Right kidney (tissue), 1 donor: ENCODE measurements around the gene DNM1.
A peak's percentile ranks its signal among the peaks of the same experiment; 100 is the strongest.
"Not testable (repeated sequence)": the region's sequence is repeated elsewhere in the genome, so short reads cannot be mapped to it uniquely, and the experiment has no call there.

ENCODE experiments used
- DNase-seq: peaks from one replicate; pipeline ENCODE4 v3.0.0-alpha.2; 2016

DNM1 gene

DNA sequence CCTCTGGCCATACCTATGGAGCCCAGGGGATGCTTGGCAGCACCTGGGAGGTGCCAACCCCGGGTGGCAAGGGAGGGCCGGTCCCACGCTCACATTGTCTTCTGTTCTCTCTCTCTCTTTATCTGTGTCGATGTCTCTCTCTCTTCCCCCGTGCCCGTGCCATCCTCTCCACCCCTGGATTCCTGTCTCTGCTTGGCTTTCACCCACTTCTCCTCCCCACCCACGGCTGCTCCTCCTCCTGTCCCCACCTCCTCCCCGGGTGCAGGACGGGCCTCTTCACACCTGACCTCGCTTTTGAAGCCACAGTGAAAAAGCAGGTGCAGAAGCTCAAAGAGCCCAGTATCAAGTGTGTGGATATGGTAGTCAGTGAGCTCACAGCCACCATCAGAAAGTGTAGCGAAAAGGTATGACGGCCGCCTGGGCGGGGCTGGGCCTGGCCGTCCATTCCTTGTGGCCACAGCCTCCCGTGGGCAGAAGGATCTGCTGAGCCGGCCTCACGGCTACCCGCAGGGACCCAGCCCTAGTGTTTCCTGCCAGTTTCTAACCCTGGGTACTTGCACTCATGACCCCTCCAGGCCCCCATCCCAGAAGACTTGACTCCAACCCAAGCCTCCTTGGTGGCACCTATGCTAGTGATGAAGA, 22.7 kb downstream of the DNM1 start:
- peak; percentile 0 for DNase-seq

DNA sequence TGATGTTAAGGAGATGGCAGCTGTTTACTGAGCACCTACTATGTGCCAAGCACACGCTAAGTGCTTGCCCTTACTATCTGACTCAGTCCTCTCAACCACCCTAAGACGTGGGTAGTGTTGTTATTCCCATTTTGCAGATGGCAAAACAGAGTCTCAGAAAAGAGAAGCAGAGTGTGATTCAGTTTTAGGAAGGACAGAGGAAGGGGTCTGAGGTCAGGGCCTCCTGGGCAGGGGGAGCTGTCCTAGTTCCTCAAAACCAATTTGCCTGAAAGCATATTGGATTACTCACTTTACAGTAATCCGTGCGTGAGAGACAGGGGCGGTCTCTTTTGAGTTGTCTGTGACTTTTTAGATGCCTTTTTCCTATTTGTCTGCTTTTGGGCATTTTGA, 23.2 kb downstream of the DNM1 start:
- DNase-seq, result no peak

DNA sequence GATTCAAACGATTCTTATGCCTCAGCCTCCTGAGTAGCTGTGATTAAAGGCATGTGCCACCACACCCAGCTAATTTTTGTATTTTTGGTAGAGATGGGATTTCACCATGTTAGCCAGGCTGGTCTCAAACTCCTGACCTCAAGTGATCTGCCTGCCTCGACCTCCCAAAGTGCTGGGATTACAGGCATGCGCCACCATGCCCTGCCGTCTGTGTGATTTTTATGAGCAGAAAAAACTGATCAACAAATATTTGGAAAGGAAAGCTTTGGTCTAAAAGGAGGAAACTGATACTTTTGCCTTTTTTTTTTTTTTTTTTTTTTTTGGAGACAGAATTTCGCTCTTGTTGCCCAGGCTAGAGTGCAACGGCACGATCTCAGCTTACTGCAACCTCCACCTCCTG, 27.7 kb downstream of the DNM1 start:
- DNase-seq, result not testable (repeated sequence)

DNA sequence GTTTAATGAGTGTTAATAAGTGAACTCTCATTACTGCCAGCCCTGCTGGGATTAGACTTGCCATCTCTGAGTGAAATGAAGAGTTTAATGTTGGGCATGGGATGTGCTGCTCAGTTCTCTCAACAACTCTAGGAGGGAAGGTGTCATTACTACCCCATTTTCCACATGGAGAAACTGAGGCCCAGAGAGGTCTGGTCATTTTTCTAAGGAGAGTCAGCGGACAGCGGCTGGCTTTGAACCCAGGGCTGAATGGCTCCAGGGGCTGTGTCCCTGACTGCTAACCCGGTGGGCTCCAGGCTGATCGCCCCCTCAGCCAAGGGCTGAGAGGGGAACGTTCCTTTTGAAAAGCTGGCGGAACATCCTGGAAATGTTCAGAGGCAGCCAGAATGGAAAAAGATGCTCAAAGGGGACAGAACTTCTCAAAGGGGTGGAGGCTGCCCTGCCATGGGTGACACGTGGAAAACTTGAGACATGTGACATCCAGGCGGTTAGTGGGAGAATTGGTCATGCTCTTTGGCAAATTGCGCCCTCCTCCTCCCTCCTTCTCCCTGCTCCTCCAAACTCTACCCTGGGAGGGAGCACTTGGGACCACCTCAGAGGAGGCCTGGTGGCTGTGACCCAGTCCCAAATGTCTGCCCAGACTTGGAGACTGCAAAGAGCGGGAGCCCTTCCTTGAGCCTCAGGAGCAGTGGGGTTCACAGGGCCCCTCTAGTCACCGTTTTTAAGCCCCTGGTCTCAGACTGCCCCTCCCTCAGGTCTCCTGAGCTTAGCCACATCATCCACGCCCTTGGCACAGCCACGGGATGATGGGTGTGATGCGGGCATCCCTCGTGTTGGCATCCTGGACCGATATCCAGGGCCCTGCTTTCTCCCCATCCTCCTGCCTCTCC, 28.7 kb downstream of the DNM1 start:
- no peak for DNase-seq

DNA sequence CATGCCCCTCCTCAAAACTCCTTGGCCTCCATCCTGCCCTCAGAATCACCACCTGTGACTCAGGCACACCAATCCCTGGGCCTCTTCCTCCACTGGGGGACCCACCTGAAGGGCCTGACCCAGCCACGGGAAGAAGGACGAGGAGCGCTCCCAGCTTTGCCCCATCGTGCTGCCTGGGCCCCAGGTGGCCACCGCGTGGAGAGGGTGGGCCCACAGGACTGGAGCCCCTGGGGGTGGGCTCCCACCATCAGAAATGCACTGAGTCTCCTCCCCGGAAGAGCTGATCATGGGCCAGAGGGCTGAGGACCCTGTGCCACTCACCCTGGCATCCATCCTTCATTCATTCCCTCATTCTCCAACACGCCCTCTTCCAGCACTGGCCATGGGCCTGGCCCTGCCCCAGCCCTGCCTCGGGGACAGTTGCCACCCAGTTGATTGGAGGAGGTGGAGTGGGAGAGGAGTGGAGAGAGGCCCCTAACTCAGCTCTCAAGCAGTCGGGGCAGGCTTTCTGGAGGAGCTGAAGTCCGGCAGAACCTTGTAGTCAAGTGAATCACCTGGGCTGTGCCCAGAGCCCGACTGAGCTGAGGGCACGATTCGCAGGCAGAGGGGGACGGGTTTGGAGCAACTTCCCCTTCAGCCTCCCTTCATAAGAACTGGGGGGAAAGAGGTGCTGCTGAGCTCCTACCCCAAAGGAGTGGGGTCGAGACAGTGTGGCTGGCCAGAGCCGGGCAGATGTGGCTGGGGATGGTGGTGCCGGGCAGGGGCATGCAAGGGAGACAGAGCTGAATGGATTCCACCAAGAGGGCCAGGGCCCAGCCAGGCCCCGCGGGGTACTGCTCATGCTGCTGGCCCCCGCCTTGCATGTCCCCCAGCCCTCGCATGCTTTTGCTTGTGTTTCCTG, 29.6 kb downstream of the DNM1 start:
- DNase-seq, result peak; percentile 1

DNA sequence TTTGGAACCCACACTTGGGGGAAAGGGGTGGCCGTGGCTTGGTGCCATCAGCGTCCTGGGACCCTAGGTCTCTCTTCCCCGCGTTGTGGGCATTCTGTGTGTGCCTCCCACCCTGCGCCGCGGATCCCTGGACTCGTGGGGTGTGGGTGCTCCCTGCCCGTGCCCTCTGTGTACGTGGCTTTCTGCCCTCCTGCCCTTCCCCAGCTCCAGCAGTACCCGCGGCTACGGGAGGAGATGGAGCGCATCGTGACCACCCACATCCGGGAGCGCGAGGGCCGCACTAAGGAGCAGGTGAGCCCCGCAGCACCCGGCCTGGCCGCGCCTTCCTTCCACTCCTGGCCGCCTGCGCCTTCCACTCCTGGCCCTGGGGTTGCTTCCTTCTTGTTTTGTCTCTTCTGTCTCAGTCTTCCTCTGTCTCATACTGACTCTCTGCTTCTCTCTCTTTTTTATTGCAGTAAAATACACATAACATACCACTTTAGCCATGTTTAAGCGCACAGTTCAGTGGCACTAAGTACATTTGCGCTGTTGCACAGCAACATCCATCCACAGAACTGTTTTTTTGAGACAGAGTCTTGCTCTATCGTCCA, 30.7 kb downstream of the DNM1 start:
- no peak for DNase-seq

DNA sequence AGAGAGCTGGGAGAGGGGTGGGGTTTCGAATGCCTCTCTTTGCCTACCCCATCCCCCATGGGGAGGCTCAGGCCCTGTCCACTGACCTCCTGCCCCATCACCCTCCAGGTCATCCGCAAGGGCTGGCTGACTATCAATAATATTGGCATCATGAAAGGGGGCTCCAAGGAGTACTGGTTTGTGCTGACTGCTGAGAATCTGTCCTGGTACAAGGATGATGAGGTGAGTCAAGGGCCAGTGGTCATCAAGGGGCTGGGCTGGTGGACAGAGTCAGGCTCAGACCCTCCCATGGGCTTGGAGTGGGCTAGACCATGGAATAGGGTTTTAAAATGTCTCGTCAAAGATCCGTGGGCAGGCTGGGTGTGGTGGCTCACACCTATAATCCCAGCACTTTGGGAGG, 38.9 kb downstream of the DNM1 start:
- no peak for DNase-seq

DNA sequence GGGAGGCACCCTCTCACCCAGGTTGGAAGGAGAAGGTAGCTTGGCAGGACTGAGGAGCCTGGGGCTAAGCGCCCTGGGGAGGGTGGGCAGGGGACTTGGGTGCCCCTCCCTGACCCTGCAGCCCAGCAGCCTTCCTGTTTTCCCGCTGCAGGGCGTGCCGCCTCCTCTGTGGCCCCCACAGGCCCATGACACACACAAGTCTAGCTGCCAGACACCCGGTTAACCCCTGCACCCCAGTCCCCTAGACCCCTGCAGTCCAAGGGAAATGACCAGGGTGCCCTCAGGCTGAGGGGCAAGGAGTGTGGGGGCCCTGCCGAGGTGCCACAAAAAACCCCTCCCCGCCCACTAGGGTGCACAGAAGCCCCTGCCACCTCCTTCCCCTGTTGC, 39.6 kb downstream of the DNM1 start:
- DNase-seq, result no peak

DNA sequence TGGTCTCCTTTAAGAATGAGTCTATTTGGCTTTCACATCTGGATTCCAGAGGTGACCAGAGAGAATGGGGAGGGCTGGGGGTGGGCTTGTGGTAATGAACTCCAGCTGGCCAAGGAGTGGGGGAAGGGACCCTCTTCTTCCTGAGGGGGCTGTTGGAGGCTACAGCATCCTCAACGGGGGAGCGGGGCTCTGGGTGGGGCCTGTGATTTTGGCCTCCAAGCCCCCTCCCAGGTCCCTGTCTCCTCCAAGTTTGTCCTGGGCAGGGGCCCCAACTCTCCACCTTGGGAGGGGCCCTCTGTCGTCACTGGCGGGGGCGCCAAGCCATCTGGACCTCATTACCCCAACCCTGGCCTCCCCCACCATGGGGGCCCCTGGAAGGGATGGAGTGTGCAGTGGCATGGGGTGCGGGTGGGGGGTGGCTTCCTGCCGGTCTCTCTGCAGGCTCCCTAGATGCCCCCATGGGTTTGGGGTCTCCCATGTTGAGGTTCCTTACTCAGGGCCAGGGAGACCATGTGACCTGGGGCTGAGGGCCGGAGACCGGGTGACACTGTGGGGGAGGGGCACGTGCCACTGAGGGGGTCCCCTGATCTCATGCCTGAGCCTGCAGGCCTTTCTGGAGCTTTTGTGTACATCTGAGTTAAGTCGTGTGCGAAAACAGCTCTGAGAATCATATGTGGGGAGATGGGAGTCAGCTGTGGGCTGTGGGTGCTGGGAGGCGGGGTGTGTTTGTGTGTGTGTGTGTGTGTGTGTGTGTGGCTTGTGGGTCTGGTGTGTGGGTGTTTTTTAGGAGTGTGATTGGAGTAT, 40.2 kb downstream of the DNM1 start:
- DNase-seq, result peak; percentile 41

DNA sequence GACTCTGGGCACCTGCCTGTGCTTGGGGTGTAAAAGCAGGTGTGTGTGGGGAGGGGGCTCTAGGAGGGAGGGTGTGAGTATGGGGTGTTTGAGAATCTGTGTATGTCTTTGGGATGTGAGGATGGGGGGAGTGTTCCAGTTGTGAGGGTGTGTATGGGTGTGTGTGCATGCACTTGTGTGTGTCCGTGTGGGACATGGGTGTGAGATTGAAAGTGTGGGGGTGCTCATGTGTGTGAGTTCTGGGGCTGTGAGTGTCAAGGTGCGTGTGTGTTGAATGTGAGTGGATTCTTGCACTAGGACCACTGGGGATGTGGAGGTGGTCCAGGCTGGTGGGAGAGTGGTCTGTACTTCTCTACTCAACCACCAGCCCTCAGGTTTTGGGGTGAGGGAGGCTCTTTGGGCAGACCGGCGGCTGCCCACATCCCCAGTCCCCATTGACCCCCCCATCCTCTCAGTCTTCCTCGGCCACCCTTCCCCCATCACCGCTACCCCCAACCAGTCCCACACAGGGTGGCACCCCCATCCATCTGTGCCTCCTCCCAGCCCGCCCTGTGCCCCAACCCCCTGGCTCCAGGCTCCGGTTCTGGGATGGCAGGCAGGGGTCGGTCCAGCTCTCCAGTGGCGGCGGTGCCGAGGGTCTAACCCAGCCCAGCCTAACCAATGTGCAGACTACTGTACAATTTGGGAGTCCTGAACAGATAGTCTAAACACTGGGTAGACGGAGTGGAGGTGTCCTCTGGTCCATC, 41.1 kb downstream of the DNM1 start:
- peak; percentile 28 for DNase-seq

DNA sequence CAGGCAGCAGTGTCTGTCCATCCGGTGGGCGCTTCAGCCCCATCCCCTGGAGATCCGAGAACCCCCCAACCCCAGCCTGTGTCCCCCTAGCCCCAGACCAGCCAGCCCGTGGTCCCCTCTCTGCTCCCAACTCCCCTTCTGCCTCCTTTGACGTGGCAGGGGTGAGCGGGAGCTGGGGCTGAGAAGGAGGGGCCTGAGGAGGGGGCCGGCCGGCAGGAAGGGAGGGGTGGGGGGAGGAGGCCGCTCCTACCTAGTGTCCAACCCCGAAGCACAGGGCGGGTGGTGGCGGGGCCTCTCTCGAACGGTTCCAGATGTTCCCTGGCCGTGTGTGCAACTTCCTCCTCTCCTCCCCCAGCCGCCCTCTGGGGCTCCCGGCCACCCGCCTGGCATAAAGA, 41.7 kb downstream of the DNM1 start:
- no peak for DNase-seq

DNA sequence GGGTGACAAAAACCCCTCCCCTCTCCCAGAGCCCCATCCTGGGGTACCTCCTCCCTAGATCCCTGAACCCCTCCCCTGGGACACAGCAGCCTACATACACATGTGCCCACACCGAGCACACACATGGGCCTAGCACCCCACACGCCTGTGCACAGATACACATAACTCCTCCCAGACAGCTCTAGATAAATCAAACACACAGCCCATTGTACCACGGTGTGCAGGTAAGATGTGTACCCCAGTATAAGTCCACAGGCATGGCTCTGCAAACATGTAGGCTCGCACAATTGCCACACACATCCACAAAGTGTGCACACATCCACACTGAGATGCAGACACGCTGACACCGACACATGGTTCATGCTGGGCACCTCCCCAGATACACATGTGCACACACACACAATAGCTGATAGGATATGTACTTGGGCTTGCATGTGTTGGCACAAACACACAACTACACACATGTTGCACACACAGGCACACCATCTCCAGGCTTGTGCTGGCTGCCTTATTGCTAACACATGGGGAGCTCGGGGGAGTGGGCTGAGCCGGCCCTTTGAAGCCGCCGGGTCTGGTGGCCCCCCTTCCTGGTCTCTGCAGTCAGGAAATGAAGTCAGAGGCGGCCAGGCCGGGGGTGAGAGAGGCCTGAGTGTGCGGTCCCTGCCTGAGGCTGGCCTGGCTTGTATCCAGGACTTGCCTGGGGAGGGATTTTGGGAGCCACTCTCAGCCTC, 42.4 kb downstream of the DNM1 start:
- peak; percentile 75 for DNase-seq

DNA sequence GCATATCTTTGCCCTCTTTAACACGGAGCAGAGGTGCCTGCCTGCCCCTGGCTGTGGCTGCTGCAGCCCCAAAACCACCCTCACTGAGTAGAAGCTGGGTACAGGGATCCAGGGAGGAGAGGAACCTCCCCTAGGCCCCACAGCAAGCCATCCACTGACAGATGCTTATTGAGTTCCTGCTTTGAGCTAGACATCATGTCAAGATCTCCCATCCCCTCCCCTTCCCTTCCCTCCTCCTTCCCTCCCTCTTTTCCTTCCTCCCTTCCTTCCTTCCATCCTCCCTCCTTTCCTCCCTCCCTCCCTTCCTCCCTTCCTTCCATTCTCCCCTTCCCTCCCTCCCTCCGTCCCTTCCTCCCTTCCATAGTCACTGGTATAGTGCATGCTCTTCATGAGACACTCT, 43.3 kb downstream of the DNM1 start:
- peak; percentile 35 for DNase-seq

DNA sequence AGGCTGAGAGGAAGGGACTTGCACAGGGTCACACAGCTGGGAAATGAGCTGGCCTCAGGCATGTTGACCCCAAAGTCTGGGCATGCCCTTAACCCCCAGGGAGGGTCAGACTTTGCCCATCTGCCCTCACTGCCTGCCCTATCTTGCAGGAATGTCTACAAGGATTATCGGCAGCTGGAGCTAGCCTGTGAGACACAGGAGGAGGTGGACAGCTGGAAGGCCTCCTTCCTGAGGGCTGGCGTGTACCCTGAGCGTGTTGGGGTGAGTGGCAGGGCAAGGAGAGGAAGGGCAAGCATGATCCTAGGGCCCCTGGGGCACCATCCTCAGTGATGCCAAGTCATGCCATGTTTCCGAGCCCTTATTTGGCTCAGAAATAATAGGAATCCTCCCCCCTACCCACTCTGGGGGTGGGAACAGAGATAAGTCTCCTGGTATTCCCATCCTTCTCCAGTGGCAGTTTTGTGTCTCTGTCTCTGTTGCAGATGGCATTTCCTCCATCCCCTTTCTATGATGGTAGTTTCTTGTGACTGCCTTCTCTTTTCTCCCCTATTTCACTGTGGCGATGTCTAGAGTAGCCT, 44.1 kb downstream of the DNM1 start:
- no peak for DNase-seq

DNA sequence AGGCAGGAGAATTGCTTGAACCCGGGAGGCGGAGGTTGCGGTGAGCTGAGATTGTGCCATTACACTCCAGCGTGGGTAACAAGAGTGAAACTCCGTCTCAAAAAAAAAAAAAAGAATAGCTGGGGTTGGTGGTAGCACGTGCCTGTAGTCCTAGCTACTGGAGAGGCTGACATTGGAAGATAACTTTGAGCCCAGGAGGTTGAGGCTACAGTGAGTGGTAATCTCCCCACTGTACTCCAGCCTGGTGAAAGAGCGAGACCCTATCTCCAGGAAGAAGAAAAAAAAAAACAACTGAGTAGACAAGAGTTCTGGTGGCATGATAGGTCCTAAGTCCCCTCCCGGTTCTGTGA, 46.4 kb downstream of the DNM1 start:
- no peak for DNase-seq

DNA sequence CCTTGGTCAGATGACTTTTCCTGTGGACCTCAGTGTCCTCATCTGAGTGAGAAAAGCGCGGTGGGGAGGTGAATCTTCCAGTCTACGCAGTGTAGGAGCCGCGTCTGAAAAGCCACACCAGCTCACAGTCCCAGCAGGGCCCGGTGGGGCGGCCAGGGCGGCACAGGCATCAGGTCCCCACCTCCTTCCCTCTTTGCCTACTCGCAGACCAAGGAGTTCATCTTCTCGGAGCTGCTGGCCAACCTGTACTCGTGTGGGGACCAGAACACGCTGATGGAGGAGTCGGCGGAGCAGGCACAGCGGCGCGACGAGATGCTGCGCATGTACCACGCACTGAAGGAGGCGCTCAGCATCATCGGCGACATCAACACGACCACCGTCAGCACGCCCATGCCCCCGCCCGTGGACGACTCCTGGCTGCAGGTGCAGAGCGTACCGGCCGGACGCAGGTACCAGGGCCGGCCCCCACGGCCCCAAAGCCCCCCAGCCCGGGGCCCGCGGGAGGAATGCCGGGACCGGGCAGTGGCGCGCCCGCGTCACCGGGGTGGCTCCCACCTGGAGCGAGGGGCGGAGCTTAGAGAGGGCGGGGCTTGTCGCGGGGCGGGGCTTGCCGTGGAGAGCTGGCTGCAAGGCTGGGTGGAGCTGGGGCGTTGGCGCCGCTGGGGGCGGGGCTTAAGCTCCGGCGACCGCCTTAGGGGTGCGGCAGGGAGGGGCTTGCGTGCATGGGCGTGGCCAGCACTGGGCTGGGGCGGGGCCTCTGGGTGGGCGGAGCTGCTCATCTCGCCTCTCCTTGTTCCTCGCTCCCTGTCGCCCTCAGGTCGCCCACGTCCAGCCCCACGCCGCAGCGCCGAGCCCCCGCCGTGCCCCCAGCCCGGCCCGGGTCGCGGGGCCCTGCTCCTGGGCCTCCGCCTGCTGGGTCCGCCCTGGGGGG, 47.0 kb downstream of the DNM1 start:
- peak; percentile 75 for DNase-seq

DNA sequence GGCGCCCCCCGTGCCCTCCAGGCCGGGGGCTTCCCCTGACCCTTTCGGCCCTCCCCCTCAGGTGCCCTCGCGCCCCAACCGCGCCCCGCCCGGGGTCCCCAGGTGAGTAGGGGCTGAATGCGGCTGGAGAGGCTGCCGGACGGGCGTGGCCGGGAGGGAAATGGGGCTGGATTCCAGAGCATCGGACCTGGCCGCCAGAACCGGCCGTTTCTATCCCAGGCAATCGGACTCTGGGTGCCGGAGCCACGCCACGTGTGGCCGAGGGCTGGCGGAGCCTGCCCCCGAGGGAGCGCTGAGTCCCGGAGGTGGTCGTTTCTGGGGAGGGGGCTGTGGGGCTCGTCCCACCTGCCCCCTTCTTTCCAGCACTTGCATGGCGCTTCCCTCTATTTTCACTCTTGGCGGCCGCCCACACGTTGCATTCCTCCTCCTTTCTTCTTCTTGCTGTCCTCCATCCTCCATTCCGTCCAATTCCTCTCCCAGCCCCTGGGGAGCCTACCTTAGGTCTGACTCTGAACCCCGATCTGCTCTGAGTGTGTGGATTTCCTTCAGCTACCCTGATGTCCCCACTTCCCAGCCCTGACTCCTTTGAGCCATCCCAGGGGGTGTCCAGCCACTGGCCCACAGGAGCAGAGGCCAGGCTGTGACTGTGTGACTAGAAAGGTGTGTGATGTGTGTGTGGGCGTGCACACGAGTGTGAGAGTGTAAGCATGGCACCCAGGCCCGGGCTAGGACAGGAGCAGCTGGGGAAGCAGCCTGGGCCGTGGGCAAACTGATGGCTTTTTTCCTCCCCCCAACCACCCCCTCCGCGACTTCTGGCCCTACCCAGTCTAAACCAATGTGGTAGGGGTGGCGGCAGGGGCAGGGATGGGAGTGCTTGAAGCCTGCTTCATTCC, 47.9 kb downstream of the DNM1 start:
- DNase-seq, result peak; percentile 34

DNA sequence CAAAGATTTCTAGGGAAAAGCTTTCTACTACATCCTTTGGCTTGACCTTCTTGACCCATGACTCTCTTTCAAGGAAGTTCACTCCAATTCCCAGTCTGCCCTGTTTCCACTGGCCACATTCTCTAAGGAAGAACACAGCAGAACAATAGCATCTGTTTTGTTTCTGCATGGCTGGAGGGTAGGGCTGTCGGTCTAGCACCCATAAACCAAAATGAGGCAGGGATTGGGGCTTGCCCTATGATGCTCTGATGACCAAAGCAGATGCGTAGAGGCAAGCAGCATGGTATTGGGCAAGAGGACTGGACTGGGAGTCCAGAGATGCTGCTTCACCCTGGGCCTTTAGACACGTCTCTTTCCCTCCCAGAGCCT, 48.5 kb downstream of the DNM1 start:
- DNase-seq, result no peak
